IMR-90 (cell line): ENCODE data around the gene SEPTIN5. TPM values are rescaled to one million over a fixed set of nuclear protein-coding genes. Genes with fewer than 3 reads are reported as not detected.

ENCODE experiments used
- ATAC-seq: fragments of 200-7000 bp; cut with Tn5 transposase; 2 replicates; pipeline ENCODE4 v1.9.1; 2020; ENCODE audit warnings: low read depth, mild to moderate bottlenecking, moderate library complexity
- BruUV-seq: library from RNA; stranded (reverse); fragments of 400-500 nt; replicated peaks from 2 replicates; lab custom pipeline; 2021; lab: Mats Ljungman, UMichigan
- CTCF ChIA-PET: fragments of 300-600 bp; formaldehyde crosslinking; extraction: SDS; loops from one replicate; lab custom pipeline; 2021; ENCODE audit warnings: antibody characterized with exemption; lab: Yijun Ruan, JAX
- POLR2A ChIA-PET: fragments of 300-600 bp; sonication (Branson Sonifier 250); formaldehyde crosslinking; loops from one replicate; lab custom pipeline; 2022; ENCODE audit warnings: antibody characterized with exemption; ENCODE audit not compliant: unreplicated experiment; lab: Charles Lee
- DNase-seq: peaks from one replicate; pipeline ENCODE4 v3.0.0; 2013
- H2AFZ ChIP-seq: replicated peaks from 2 replicates; pipeline ENCODE3; 2013; ENCODE audit warnings: low read length, mild to moderate bottlenecking; ENCODE audit not compliant: poor library complexity
- H2AK5ac ChIP-seq: 2 replicates; pipeline ENCODE4 v1.6.1; 2013; ENCODE audit warnings: low read depth, low read length, inconsistent platforms
- H2AK9ac ChIP-seq: replicated peaks from 2 replicates; pipeline ENCODE3; 2013; ENCODE audit warnings: mild to moderate bottlenecking, low read depth, low read length, moderate library complexity; ENCODE audit not compliant: poor library complexity
- H2BK120ac ChIP-seq: 2 replicates; pipeline ENCODE4 v1.6.1; 2013; ENCODE audit warnings: low read depth, low read length, inconsistent platforms
- H2BK15ac ChIP-seq: 3 replicates; pipeline ENCODE4 v1.6.1; 2013; ENCODE audit warnings: low read depth, low read length, inconsistent platforms
- H2BK20ac ChIP-seq: 2 replicates; pipeline ENCODE4 v1.6.1; 2013; ENCODE audit warnings: low read depth, mild to moderate bottlenecking, inconsistent platforms, low read length, moderate library complexity
- H2BK5ac ChIP-seq: 2 replicates; pipeline ENCODE4 v1.6.1; 2013; ENCODE audit warnings: mild to moderate bottlenecking, low read depth, low read length, inconsistent platforms; ENCODE audit not compliant: poor library complexity, severe bottlenecking
- H3K14ac ChIP-seq: replicated peaks from 2 replicates; pipeline ENCODE4 v1.6.1; 2013; ENCODE audit warnings: low read depth, low read length, inconsistent platforms
- H3K18ac ChIP-seq: 2 replicates; pipeline ENCODE4 v1.6.1; 2013; ENCODE audit warnings: low read depth, low read length, control low read depth
- H3K23ac ChIP-seq: 2 replicates; pipeline ENCODE4 v1.6.1; 2013; ENCODE audit warnings: low read depth, low read length, inconsistent platforms
- H3K27ac ChIP-seq: 2 replicates; pipeline ENCODE4 v1.5.1; 2013; ENCODE audit warnings: mild to moderate bottlenecking, control low read depth, low read length; ENCODE audit not compliant: insufficient read depth
- H3K27me3 ChIP-seq: 2 replicates; pipeline ENCODE4 v1.6.1; 2013; ENCODE audit warnings: low read length; ENCODE audit not compliant: control insufficient read depth, insufficient read depth
- H3K36me3 ChIP-seq: 2 replicates; pipeline ENCODE4 v1.6.1; 2013; ENCODE audit warnings: low read length, mixed read lengths; ENCODE audit not compliant: control insufficient read depth, insufficient read depth
- H3K4ac ChIP-seq: 2 replicates; pipeline ENCODE4 v1.6.1; 2013; ENCODE audit warnings: low read depth, low read length, inconsistent platforms
- H3K4me1 ChIP-seq: 2 replicates; pipeline ENCODE4 v1.6.1; 2013; ENCODE audit warnings: low read length, mixed read lengths; ENCODE audit not compliant: control insufficient read depth, insufficient read depth
- H3K4me2 ChIP-seq: 2 replicates; pipeline ENCODE4 v1.6.1; 2013; ENCODE audit warnings: low read depth, mild to moderate bottlenecking, control low read depth, low read length, moderate library complexity
- H3K4me3 ChIP-seq: 2 replicates; pipeline ENCODE4 v1.5.1; 2013; ENCODE audit warnings: low read depth, mild to moderate bottlenecking, control low read depth, low read length, moderate library complexity; ENCODE audit not compliant: insufficient read depth
- H3K56ac ChIP-seq: 2 replicates; pipeline ENCODE4 v1.6.1; 2013; ENCODE audit warnings: low read length, inconsistent platforms; ENCODE audit not compliant: insufficient read depth; ENCODE audit errors: extremely low read depth
- H3K79me1 ChIP-seq, 2 experiments: 2 replicates each; pipeline ENCODE4 v1.6.1; 2013; ENCODE audit warnings: low read length in 2 of 2, inconsistent platforms in 1 of 2, low read depth in 1 of 2
- H3K9ac ChIP-seq: 2 replicates; pipeline ENCODE4 v1.6.1; 2013; ENCODE audit warnings: low read depth, low read length, control low read depth
- H3K9me1 ChIP-seq: 2 replicates; pipeline ENCODE4 v1.6.1; 2013; ENCODE audit warnings: low read length, inconsistent platforms; ENCODE audit not compliant: insufficient read depth
- H3K9me3 ChIP-seq: 2 replicates; pipeline ENCODE4 v1.6.1; 2013; ENCODE audit warnings: low read length; ENCODE audit not compliant: control insufficient read depth, insufficient read depth
- H4K20me1 ChIP-seq: 2 replicates; pipeline ENCODE4 v1.6.1; 2013; ENCODE audit warnings: low read length, inconsistent platforms; ENCODE audit not compliant: insufficient read depth
- H4K5ac ChIP-seq: 2 replicates; pipeline ENCODE4 v1.6.1; 2013; ENCODE audit warnings: mild to moderate bottlenecking, low read depth, low read length, control low read depth
- H4K8ac ChIP-seq, 2 experiments: 2 replicates each; pipeline ENCODE4 v1.6.1; 2013; ENCODE audit warnings: low read depth in 2 of 2, low read length in 2 of 2, control low read depth in 1 of 2, inconsistent platforms in 1 of 2
- H4K91ac ChIP-seq: 2 replicates; pipeline ENCODE4 v1.6.1; 2013; ENCODE audit warnings: low read depth, low read length, inconsistent platforms; ENCODE audit not compliant: insufficient read depth
- BHLHE40 ChIP-seq: fragments of 150-350 bp; IDR thresholded peaks from 2 replicates; pipeline ENCODE4 v1.6.1; 2016; ENCODE audit warnings: mild to moderate bottlenecking, low read depth, low read length
- CEBPB ChIP-seq: IDR thresholded peaks from 2 replicates; pipeline ENCODE4 v1.6.1; 2012; ENCODE audit warnings: low read depth, low read length, improper control_type of control experiment
- CHD1 ChIP-seq: IDR thresholded peaks from 2 replicates; pipeline ENCODE4 v1.6.1; 2012; ENCODE audit warnings: low read depth, low read length, improper control_type of control experiment
- CTCF ChIP-seq: conservative IDR thresholded peaks from 2 replicates; pipeline ENCODE4 v1.5.1; 2012; ENCODE audit warnings: mild to moderate bottlenecking, low read depth, low read length, improper control_type of control experiment
- ELK1 ChIP-seq: fragments of 150-350 bp; IDR thresholded peaks from 2 replicates; pipeline ENCODE4 v1.6.1; 2016; ENCODE audit warnings: low read depth, mild to moderate bottlenecking, low read length, moderate library complexity, borderline replicate concordance
- FOS ChIP-seq: fragments of 150-350 bp; IDR thresholded peaks from 2 replicates; pipeline ENCODE4 v1.6.1; 2016; ENCODE audit warnings: low read depth, low read length
- MAFK ChIP-seq: IDR thresholded peaks from 2 replicates; pipeline ENCODE4 v1.6.1; 2012; ENCODE audit warnings: low read depth, low read length, improper control_type of control experiment
- MAZ ChIP-seq: IDR thresholded peaks from 2 replicates; pipeline ENCODE4 v1.6.1; 2012; ENCODE audit warnings: low read depth, mild to moderate bottlenecking, low read length, improper control_type of control experiment, moderate library complexity, borderline replicate concordance
- MXI1 ChIP-seq: IDR thresholded peaks from 2 replicates; pipeline ENCODE4 v1.6.1; 2012; ENCODE audit warnings: low read depth, mild to moderate bottlenecking, low read length, moderate library complexity, borderline replicate concordance
- NFE2L2 ChIP-seq: fragments of 150-350 bp; IDR thresholded peaks from 2 replicates; pipeline ENCODE4 v1.6.1; 2016; ENCODE audit warnings: low read depth, mild to moderate bottlenecking, low read length
- POLR2A ChIP-seq: IDR thresholded peaks from 2 replicates; pipeline ENCODE4 v1.6.1; 2012; ENCODE audit warnings: mild to moderate bottlenecking, low read depth, low read length
- RAD21 ChIP-seq: IDR thresholded peaks from 2 replicates; pipeline ENCODE4 v1.6.1; 2012; ENCODE audit warnings: low read length, improper control_type of control experiment
- RCOR1 ChIP-seq: IDR thresholded peaks from 2 replicates; pipeline ENCODE4 v1.6.1; 2012; ENCODE audit warnings: mild to moderate bottlenecking, low read length, improper control_type of control experiment; ENCODE audit not compliant: insufficient replicate concordance
- RFX5 ChIP-seq: IDR thresholded peaks from 2 replicates; pipeline ENCODE4 v1.8.0; 2012; ENCODE audit warnings: low read depth, mild to moderate bottlenecking, low read length, moderate library complexity
- SMC3 ChIP-seq: fragments of 150-350 bp; IDR thresholded peaks from 2 replicates; pipeline ENCODE4 v1.6.1; 2016; ENCODE audit warnings: low read depth, mild to moderate bottlenecking, antibody characterized with exemption, low read length, moderate library complexity
- WGBS, 2 experiments: methylation state at CpG; one replicate each; pipeline versions ENCODE4 v1.1.5 to v1.1.7; 2013; ENCODE audit warnings: missing lambda C conversion rate in 2 of 2; ENCODE audit not compliant: insufficient read length in 1 of 2; ENCODE audit errors: extremely low coverage in 2 of 2; 5-methylcytosine and 5-hydroxymethylcytosine counted together
- dilution Hi-C: fragments of 300-500 bp; cut with HindIII; formaldehyde crosslinking; loops from one replicate; pipeline ENCODE4 v1.14.3; 2018; ENCODE audit warnings: low sequenced_read_pairs; ENCODE audit not compliant: unreplicated experiment
- in situ Hi-C: fragments of 300-500 bp; cut with MboI; formaldehyde crosslinking; loops from 3 replicates; pipeline ENCODE4 v1.14.3; 2019; ENCODE audit warnings: low sequenced_read_pairs, inconsistent platforms, mixed read lengths
- intact Hi-C: fragments of 100-400 bp; cut with micrococcal nuclease; formaldehyde crosslinking; loops from 2 replicates; pipeline ENCODE4 v1.10.0; 2022
- polyA plus RNA-seq, 3 experiments: library from polyadenylated mRNA; depleted of rRNA; stranded (reverse); fragments of >200 nt; gene quantifications; 2 replicates each; pipeline ENCODE4 v1.2.3, GENCODE V29; 2012; ENCODE audit warnings: low replicate concordance in 1 of 3
- total RNA-seq: library from RNA; depleted of rRNA; stranded (reverse); fragments of >200 nt; gene quantifications from 2 replicates; pipeline ENCODE4 v1.2.3, GENCODE V29; 2012

The SEPTIN5 gene
- total and polyA plus RNA-seq, 2 of the 4 experiments (the other 2 are of a cell fraction): 16.8 to 20.7 TPM

DNA sequence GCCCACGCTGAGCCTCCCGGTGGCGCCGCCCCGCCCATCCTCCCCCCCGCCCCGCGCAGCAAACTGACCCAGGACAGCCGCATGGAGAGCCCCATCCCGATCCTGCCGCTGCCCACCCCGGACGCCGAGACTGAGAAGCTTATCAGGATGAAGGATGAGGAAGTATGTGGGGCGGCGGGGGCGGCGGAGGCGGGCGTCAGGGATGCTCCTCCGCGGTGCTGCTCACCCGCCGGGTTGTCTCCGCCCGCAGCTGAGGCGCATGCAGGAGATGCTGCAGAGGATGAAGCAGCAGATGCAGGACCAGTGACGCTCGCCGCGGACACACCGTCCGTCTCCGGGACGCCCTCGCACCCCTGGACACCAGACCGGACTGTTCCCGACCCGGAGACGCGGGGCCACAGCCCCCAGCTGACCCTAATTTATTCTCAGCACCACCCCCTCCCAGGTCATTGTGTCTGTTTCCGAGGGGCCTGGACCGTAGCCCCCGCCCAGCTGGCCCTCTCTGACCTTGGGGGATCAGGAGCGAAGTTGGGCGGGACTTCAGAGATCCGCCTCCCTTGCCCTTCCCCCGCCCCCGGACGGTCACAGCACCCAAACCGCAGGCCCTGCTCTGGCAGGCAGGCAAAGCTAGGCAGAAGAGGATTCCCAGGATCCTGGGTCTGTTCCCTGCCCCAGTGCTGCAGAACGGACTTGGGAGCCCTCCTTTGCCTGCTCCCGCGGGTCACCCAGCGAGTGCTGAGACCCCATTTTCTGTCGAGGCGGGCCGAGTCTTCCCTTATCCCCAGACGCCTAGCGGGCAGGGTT is 8.1 kb downstream of the SEPTIN5 start:
- DNase-seq: no peak
- Histone ChIP-seq H3K4me2 (no peak overlapping the region), H3K4me1 (peaks cover 8% of the 10 kb centered on the region), H3K27me3 (peaks cover 19% of the 10 kb centered on the region; the same call in 1 of the 2 replicates), H2AFZ (no peak overlapping the region), H2BK120ac (no peak overlapping the region), H4K5ac (no peak overlapping the region), H3K4me3 (no peak overlapping the region), H2BK20ac (no peak overlapping the region), H2BK15ac (no peak overlapping the region), H3K4ac (no peak overlapping the region), H3K56ac (no peak overlapping the region), H4K8ac (no peak overlapping the region), H4K91ac (no peak overlapping the region), H3K14ac (no peak overlapping the region), H2AK5ac (no peak overlapping the region), H3K18ac (no peak overlapping the region), H2AK9ac (no peak overlapping the region), H4K20me1 (peaks cover 6% of the 10 kb centered on the region; the same call in 1 of the 2 replicates), H3K36me3 (peaks cover 16% of the 10 kb centered on the region), H3K9me1 (peaks cover 7% of the 10 kb centered on the region), H3K9ac (no peak overlapping the region), H3K23ac (no peak overlapping the region), H3K79me1 (peaks cover 0 to 4% of the 10 kb centered on the region in 2 experiments; a peak in 1 of 4 replicates), H2BK5ac (no peak overlapping the region), H3K27ac (no peak overlapping the region), H3K9me3 (no peaks in the 10 kb centered on the region)
- intact Hi-C loops: no loop called here
- ChIA-PET CTCF (interaction anchor here (0.8 kb wide), 1 partner anchor 8 kb away, joined by 3 read pairs; no protein-coding TSS in a partner anchor), POLR2A (no interaction called here)
- no peak for ATAC-seq
- 85% methylated on average over 8 of the region's 60 CpGs; no CpG with 5 or more reads in 1 of the 2 experiments for WGBS, 2 experiments
- in situ Hi-C loops: no loop called here
- dilution Hi-C loops: no loop called here
- BruUV-seq: no TSS peak
- TF ChIP-seq MAZ (no peak), RFX5 (no peak), SMC3 (no peak), POLR2A (no peak), FOS (no peak), CEBPB (no peak), CTCF (no peak), BHLHE40 (no peak), MXI1 (no peak), RCOR1 (no peak), NFE2L2 (no peak), CHD1 (no peak), RAD21 (no peak), ELK1 (no peak), MAFK (no peak)
